GM19455 (cell line): Measurements from ENCODE around the gene RBMS1.
"Not testable (repeated sequence)": the region's sequence is repeated elsewhere in the genome, so short reads cannot be mapped to it uniquely, and the experiment has no call there.

ENCODE experiments used
- ATAC-seq: cut with Tn5 transposase; IDR thresholded peaks from one replicate; pipeline ENCODE4 v1.9.1; 2021; ENCODE audit not compliant: unreplicated experiment

The RBMS1 gene

DNA sequence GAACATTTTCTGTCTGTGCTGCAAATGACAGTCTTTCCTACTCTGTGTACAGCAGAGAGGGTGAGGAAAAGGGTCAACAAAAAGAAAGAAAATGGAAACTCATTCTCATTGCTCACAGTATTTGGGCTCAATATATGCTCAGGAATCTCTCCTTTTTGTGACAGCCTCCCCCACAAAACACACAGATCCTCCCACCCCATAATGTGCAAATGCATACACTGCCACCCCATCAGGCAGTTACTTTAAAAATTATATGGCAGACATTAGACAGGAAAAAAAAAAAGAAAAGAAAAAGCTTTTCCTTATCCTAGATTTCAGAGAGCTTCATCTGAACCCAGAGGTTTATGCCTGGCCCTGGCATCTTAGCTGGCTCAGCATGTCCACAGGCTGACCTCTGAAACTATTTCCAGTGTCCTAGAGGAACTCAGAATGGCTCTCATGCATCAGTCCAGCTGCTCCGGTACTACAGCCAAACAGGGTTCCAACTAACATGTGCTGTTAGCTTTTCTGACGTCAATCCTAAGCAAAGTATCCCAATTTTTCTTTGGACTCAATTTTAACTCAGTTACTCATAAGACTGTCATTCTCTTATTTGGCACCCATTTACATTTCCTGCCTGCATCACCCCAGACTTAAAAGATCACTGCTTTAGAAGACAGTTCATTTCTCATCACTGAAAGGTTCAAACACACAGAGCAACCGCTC, 105.9 kb downstream of the RBMS1 start:
- ATAC-seq, result no peak

DNA sequence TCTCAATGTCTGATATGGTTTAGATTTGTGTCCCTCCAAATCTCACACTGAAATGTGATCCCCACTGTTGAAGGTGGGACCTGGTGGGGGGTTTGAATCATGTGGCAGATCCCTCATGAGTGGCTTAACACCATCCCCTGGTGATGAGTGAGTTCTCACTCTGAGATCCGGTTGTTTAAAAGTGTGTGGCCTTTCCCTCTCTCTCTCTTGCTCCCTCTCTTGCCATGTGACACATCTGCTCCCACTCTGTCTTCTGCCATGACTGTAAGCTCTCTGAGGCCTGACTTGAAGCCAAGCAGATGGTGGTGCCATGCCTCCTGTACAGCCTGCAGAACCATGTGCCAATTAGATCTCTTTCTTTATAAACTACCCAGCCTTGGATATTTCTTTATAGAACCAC, 108.8 kb downstream of the RBMS1 start:
- ATAC-seq, result no peak

DNA sequence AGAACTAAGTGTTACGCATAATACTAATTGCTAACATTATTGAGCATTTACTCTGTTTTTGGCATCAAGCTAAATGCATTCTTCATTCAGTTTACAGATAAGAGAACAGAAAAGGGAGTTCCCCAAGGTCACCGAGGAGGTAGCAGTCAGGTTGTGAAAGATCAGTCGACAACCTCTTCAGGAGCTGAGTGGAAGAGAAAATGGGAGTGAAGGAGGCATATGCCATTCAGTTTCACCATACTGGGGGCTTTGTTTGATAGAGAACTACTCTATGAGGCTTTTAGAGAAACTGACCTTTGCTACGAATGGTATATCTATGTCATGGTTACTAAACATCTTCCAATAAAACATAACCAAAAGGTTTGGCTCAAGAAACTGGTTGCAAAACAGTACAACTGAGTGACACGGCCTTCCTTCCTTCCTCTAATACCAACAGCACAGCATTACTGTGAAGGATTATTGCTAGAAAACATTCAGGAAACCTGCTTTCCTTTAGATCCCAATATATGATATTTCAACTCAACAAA, 112.1 kb downstream of the RBMS1 start:
- no peak for ATAC-seq

DNA sequence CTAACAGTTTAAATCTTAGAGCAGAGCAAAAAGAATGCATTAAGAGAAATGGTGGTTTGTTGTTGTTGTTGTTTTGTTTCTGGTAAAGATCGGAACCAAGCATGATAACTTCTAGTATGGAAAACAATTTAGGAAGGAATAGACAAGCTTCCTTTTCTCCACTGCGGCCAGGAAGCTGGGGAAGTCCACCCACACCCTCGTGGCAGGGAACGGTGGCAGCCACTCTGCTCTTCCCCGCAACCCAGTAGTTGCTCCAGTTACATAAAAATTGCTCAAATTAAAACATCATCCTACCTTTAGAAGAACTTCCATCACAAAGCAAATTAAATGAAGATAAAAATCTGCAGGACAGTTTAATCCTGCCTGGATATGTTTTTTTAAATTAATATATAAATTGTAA, 113.0 kb downstream of the RBMS1 start:
- no peak for ATAC-seq

DNA sequence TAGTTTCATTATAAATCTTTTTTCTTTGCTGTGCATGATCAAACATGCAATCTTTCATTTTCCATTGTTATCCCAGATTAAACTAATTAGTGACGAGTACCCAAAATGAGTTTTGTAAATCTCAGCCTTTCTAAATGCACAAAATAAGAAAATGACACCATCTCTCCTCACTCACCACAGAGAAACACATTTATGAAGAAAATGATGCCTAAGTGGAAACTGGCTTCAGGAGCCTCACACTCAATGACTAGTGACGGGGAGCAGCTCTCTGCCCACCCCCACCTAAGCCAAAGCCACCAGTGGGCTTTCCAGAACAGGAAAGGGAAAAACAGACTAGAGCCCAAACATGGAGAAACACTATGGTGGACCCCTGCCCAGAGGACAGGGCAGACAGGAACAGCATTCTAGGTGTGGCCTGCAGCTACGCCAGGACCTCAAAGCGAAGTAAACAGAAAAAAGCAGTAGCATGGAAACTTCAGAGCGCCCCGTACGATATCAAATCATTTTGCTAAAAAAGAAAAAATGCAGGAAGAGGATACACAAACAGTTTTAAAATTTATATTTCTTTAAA, 113.5 kb downstream of the RBMS1 start:
- ATAC-seq, result no peak

DNA sequence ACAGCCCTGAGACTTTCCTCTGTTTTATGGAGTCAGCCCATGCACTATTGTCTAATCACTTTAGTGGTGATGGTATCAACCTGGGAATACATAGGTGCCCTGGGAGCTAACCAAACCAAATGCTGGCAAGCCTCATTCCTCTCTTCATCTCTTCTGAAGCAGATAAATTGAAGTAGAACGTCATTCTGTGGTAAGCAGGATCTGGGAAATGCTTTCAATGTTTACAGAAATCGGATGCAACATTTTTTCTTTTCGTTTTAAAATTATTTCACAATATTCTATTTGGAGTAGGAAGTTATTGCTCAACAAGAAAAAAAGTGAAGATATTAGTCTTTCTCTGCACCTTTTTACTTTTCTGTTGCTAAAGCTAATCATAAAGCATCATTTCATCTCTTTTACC, 114.2 kb downstream of the RBMS1 start:
- ATAC-seq, result no peak

DNA sequence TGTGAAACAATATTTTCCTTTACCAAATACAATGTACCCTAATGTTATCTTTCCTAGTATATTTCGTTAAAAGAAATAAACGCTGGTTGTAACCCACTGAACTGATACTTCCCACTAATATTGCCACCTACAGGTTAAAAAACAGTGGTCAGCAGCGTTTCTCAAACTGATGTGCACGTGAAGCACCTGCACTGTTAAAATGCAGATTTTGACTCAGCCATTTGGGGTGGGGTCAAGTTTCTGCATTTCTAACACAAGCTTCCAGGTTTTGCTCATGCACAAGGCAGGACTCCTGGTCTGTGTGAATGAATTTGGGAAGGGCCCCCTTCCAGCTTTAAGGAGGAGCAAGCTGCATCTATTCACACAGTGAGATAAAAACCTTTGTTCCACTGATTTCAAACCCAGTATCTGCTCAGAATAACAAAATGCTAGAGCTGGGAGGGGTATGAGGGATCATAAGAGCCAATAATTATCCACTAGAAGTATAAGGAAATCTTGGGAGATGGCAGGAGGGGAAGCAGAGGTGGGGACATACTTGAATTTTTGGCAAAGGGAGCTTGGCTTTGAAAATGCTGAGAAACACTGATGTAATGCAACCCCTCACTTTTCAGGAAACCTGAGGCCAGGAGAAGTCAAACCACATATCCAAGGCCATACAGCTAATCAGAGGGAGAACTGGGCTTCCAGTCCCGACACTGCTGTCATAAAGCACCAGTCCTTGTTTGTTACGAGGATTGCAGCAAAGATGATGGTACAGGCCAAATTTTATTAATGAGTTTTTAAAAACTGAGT, 116.2 kb downstream of the RBMS1 start:
- ATAC-seq, result no peak

DNA sequence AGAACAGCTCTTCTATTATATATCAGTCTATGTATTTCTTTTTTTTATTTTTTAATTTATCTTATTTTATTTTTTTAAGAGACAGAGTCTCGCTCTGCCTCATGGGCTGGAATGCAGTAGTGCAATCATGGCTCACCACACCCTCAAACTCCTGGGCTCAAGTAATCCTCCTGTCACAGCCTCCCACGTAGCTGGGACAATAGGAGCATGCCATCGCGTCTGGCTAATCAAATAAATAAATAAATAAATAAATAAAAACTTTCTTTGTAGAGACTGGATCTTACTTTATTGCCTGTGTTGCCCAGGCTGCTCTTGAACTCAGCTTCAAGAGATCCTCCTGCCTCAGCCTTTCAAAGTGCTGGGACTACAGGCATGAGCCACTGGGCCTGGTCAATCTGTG, 117.0 kb downstream of the RBMS1 start:
- ATAC-seq, result no peak

DNA sequence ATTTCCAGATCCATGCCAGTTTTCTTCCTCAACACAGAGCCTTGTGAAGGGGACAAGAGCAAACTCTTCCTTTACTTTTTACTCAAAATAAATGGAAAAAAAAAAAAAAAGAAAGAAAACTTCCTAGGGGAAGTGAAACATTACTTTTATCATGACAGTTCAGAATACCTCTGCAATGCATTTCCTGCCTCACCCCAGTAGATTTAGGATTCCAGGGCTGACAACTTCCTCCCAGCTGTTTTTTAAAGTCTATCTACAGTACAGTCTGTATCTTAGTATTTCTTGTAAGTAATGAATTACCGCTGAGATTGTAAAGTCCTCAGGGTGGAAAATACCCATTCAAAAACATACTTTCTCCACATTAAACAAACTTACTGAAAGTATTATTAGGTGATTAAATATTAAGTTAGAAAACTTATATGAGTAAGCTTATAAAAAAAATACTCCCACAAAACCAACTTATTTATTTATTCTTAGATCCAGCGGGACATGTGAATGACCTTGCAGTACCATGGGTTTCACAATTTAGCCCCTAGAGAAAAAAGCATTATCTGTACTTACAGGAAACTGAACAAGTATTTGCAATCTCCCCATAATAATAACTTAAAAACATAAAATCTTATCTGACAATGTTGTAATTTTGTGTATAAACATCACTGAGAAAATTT, 117.7 kb downstream of the RBMS1 start:
- ATAC-seq, result peak; percentile 62

DNA sequence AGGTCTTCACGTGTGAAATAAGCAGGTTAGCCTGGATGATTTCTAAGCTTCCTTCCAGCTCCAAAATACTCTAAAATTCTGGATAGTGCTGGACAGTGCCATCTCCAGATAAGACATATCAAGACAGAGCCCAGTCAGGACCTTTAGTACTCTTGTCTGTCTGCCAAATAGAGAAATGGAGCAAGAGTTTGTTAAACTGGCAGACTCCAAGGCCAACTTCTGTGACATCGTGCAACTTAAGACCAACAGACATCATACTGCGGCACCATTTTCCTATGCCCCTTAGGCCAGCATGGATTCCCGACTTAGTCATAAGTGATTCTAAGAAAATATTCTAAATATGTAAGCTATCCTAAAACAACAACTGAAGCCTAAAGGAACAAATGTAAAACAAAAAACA, 118.6 kb downstream of the RBMS1 start:
- no peak for ATAC-seq

DNA sequence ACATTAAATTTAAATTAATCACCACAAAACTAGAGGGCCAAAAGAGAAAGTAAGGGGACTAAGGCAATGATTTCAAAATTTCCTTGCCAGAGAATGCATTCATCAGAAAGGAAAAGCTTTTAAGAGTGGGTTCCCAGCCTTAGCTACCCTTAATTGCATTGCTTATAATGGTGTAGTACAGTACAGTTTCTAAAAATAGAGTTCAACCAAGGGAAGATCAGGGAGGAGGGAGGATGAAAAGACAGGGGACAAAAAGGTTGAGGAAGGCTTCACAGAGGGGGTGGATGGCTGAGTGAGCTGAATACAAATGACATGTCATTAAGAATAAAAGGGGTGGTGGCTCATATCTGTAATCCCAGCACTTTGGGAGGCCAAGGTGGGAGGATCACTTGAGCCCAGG, 119.9 kb downstream of the RBMS1 start:
- ATAC-seq, result no peak

DNA sequence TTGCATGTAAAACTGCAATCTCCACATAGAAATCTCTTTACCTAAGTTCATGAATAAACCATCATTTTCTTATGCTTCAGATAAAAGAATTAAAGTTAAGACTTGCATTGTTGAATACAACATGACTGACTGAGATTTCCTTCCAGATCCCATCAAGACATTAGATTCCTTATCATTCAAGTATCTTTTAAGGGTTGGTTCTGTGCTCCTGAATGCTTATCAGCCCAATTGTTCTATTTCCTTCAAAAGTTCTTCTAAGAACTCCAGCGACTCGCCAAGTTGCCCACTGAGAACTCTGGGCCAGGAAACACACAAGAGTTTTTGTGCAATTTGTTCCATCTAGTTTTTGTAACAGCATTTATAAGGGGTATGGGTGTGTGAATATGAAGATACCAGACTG, 120.3 kb downstream of the RBMS1 start:
- ATAC-seq, result no peak

DNA sequence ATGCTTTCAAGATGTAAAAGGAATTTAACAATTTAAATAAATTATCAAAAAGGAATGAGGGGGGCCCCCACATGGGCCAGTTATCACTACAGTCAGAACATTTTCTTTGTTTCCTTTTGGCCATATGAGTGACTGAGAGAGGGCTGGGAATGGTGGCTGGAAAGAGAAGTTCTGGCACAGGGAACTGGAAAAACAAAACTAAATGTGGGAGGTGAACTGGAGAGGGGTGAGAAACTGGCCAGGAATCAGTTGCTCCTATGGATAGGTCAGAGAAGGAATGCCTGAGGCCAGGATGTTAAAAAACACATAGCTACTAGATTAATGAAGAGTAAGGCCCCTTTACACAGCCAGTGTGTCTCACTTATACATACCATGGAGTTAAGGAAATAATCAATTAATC, 121.0 kb downstream of the RBMS1 start:
- no peak for ATAC-seq

DNA sequence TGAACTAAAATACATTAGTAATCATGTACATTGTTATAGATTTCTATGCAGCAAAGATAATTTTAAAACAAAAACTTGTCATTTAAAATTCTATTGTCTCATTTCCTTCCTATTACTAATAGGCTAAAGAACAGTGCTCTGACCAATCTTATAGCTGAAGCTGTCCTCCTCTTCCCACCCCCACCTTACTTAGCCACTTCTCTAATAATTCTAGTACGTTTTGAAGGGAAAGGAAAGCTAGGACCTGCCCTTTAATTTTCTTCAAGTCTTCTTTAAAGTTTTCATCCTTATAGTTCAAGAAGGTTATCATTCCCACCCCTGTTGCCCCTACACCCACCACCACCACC, 121.6 kb downstream of the RBMS1 start:
- no peak for ATAC-seq

DNA sequence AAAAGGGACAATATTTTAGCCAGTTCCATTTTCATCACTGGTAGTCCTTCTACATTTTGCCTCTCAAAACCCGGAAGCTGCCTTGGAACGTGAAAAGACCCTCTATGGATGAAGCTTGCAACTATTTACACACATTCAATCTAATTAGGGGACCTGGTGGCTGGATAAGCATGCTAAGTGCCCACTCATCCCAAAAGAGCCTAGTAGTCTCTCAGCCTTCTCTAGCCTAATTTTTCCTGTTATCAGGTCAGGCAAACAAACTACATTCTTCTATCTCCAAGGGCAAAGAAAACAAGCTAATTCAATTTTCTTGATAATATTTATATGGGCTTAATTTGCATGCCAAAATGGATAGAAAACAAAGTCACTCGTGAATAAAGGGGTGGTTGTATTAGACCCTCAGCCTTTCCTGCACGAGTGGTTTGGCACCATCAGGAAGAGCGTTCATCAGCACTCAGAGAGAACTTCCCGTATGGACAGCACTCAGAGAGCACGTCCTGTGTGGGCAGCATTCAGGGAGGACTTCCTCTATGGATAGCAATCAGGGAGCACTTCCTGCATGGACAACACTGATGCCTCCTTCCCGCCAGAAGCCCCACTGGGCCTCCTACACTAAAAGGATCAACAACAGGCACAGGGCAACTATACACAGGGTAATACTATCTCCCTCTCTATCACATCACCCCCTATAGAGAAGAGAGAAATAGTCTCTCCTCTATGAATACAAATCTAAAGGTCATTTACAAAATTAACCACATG, 122.2 kb downstream of the RBMS1 start:
- no peak for ATAC-seq

DNA sequence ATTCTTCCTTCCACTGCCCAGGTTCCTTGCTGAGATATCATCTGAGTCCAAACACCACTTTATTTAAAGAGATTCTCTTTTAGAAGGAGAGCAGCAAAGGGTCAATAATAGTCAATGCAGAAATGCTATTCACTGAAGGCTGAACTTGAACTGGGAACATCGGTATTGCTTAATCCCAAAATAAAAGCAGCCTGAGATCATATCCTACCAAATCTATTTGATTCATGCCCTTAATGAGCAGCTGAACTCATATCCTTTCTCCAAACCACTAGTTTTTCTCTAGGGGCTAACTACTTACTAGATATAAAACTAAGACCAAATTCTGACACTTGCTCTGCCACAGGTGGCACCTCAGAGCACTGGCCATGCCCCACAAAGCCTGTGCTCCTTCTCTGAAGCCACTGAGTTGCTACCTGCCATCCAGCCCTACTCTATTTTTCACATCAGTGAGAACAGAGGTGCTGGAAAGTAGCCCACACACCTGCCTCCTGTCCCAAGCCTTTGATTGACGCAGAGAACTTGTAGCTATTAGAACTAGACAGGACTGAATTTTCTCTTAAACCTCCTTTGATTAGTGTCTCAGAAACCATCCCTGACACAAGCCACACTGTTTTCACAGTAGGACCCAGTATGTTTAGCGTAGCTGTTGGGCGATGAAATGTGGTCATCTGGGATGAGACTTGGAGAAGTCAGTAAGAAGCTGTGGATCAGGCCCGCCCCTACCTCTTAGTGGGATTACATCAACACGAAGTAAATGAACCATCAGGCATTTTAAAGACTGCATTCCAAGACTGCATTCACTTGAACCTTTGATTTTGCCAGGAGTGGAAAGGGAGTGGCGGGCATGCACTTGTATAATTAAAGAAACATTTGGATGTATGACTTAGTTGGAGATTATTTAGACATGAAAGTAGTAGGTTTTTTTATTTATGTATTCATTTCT, 124.3 kb downstream of the RBMS1 start:
- ATAC-seq, result no peak

DNA sequence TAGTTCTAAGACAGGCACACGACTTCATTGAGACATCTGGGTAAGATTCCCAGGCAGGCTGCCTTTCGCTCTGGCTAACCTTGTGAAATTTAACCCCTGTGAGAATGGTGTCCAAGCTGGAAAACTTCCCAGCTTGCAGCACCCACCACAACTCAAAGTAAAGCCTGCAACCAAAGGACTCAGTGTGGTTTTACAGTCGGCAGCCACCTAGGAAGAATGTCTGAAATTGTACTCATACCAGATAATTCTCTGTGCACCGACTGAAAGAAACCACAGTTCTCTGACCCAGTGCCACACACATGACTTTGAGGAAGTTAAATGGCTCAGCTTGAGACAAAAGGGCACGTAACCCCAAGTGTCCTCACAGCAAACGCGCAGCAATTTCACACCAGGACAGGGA, 125.7 kb downstream of the RBMS1 start:
- no peak for ATAC-seq

DNA sequence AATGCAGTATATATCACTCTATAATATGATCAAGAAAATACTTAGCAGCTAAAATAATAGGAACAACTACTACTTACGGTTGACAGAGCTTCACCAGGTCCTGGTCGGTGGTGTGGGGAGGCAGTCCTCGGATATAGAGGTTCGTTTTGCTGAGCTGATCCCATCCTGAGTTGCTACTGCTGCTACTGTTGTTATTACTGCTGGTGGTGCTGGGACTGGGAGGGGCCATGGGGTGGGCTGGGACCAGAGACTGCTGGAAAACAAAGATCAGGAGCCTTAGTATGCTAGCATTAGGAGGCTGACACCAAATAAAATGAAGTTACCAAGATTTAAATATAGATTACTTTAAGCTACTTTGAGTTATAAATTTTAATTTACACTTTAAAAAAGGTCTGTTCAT, 126.5 kb downstream of the RBMS1 start:
- not testable (repeated sequence) for ATAC-seq

DNA sequence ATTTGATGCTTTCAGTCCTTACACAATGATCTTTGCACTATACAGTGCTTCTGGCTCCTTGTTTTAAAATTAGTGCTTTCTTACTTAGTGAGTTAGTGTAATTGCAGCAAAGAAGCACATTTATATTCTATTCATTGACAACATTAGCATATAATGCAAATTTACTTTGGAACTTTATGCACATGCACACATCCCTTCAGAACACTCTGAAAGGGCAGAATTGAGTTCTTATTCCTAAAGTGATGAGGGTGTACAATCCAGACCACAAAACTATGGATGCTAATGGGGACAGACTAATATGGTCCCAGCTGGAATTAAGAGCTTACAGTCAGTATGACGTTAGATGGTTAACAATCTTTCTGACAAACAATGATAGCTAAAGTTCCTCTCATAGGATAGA, 127.1 kb downstream of the RBMS1 start:
- ATAC-seq, result no peak
